ENCODE data around the gene PIGZ.

The PIGZ gene

GRCh38 chr3:196987022-196987421, 18.4 kb upstream of the PIGZ start:
- DNase-seq (ENCODE audit: extremely low read depth, low read depth) = no peak
- no peak for TF ChIP-seq CTCF (IDR thresholded peaks at IDR 0.05; ENCODE audit: low read depth, low read length)

- no peak for TF ChIP-seq CTCF (IDR thresholded peaks at IDR 0.05; ENCODE audit: low read depth, low read length)
- DNase-seq (ENCODE audit: extremely low read depth, low read depth) = no peak
Observed at GRCh38 chr3:196985954-196986885, 17.6 kb upstream of the PIGZ start.

- no peak for DNase-seq (ENCODE audit: extremely low read depth, low read depth)
- no peak for TF ChIP-seq CTCF (IDR thresholded peaks at IDR 0.05; ENCODE audit: low read depth, low read length)
Observed at GRCh38 chr3:196985298-196985697, 16.7 kb upstream of the PIGZ start.

- DNase-seq (ENCODE audit: extremely low read depth, low read depth) = no peak
- TF ChIP-seq CTCF (IDR thresholded peaks at IDR 0.05; ENCODE audit: low read depth, low read length) = no peak
Observed at GRCh38 chr3:196983186-196983585, 14.6 kb upstream of the PIGZ start.

- no peak for TF ChIP-seq CTCF (IDR thresholded peaks at IDR 0.05; ENCODE audit: low read depth, low read length)
- DNase-seq (ENCODE audit: extremely low read depth, low read depth) = no peak
Observed at GRCh38 chr3:196981657-196982056, 13.0 kb upstream of the PIGZ start.

- DNase-seq (ENCODE audit: extremely low read depth, low read depth) = peak; percentile 46
- no peak for TF ChIP-seq CTCF (IDR thresholded peaks at IDR 0.05; ENCODE audit: low read depth, low read length)
Observed at GRCh38 chr3:196979545-196979944, 10.9 kb upstream of the PIGZ start.

GRCh38 chr3:196976941-196977340, 8.3 kb upstream of the PIGZ start:
- no peak for TF ChIP-seq CTCF (IDR thresholded peaks at IDR 0.05; ENCODE audit: low read depth, low read length)
- no peak for DNase-seq (ENCODE audit: extremely low read depth, low read depth)

Measured in AG09319 (cell line).